Keratinocyte (primary cell): ENCODE results near the gene MYO1D. TPM values are rescaled to one million over a fixed set of nuclear protein-coding genes. Genes with fewer than 3 reads are reported as not detected.
"Not testable (repeated sequence)": the region's sequence is repeated elsewhere in the genome, so short reads cannot be mapped to it uniquely, and the experiment has no call there.

ENCODE experiments used
- DNase-seq: peaks from one replicate; pipeline ENCODE4 v3.0.0-alpha.2; 2011; ENCODE audit warnings: low read depth, missing footprints, low spot score
- FAIRE-seq: peaks from 2 replicates; lab custom pipeline; 2011; peaks lifted over from hg19 to GRCh38; lab: Jason Lieb, UNC
- H2AFZ ChIP-seq: 2 replicates; pipeline ENCODE4 v1.6.0; 2012; ENCODE audit warnings: low read length, control low read depth, inconsistent platforms; ENCODE audit not compliant: control insufficient read depth
- H3K27ac ChIP-seq: 2 replicates; pipeline ENCODE4 v1.5.1; 2011; ENCODE audit warnings: low read length; ENCODE audit not compliant: control insufficient read depth, insufficient read depth
- H3K27me3 ChIP-seq: 3 replicates; pipeline ENCODE4 v1.6.0; 2011; ENCODE audit warnings: low read length; ENCODE audit not compliant: control insufficient read depth, insufficient read depth; ENCODE audit errors: extremely low read depth
- H3K36me3 ChIP-seq, 2 experiments: 2 replicates in 1 of 2; 3 replicates in 1 of 2; pipeline ENCODE4 v1.5.1; 2011; ENCODE audit warnings: low read length in 2 of 2, mild to moderate bottlenecking in 1 of 2; ENCODE audit not compliant: control insufficient read depth in 2 of 2, insufficient read depth in 2 of 2; ENCODE audit errors: extremely low read depth in 1 of 2
- H3K4me1 ChIP-seq: 3 replicates; pipeline ENCODE4 v1.5.1; 2011; ENCODE audit warnings: low read length; ENCODE audit not compliant: control insufficient read depth, insufficient read depth; ENCODE audit errors: extremely low read depth
- H3K4me2 ChIP-seq: 3 replicates; pipeline ENCODE4 v1.6.0; 2011; ENCODE audit warnings: low read depth, low read length; ENCODE audit not compliant: control insufficient read depth, insufficient read depth; ENCODE audit errors: extremely low read depth
- H3K4me3 ChIP-seq, 3 experiments: fragments of 200-600 bp in 1 of 3; sonication (generic) in 1 of 3; 2 replicates in 2 of 3; 3 replicates in 1 of 3; pipeline ENCODE4 v1.5.1; 2011 to 2016; ENCODE audit warnings: low read length in 3 of 3, mild to moderate bottlenecking in 3 of 3, control low read depth in 2 of 3, inconsistent platforms in 1 of 3, low read depth in 1 of 3, mixed read lengths in 1 of 3, mixed run types in 1 of 3, moderate library complexity in 1 of 3; ENCODE audit not compliant: control insufficient read depth in 2 of 3, insufficient read depth in 2 of 3; ENCODE audit errors: extremely low read depth in 1 of 3
- H3K79me2 ChIP-seq: 2 replicates; pipeline ENCODE4 v1.6.0; 2012; ENCODE audit warnings: low read length; ENCODE audit not compliant: control insufficient read depth, insufficient read depth
- H3K9ac ChIP-seq: 3 replicates; pipeline ENCODE4 v1.6.0; 2011; ENCODE audit warnings: low read length; ENCODE audit not compliant: control insufficient read depth, insufficient read depth; ENCODE audit errors: extremely low read depth
- H3K9me1 ChIP-seq: 3 replicates; pipeline ENCODE4 v1.6.0; 2011; ENCODE audit warnings: low read length; ENCODE audit not compliant: control insufficient read depth, insufficient read depth; ENCODE audit errors: extremely low read depth
- H3K9me3 ChIP-seq: 2 replicates; pipeline ENCODE4 v1.5.1; 2012; ENCODE audit warnings: low read depth, low read length; ENCODE audit not compliant: control insufficient read depth
- H4K20me1 ChIP-seq: 3 replicates; pipeline ENCODE4 v1.6.0; 2011; ENCODE audit warnings: low read length; ENCODE audit not compliant: control insufficient read depth, insufficient read depth; ENCODE audit errors: extremely low read depth
- EZH2 ChIP-seq: IDR thresholded peaks from one replicate; pipeline ENCODE4 v1.6.1; 2012; ENCODE audit warnings: inconsistent platforms, mild to moderate bottlenecking, low read length, moderate library complexity
- dilution Hi-C: fragments of 300-500 bp; cut with MboI; formaldehyde crosslinking; loops from one replicate; pipeline ENCODE4 v1.7.0; 2020; ENCODE audit warnings: low sequenced_read_pairs; ENCODE audit not compliant: extremely low pct_ligation_motif_present
- polyA minus RNA-seq, 3 experiments: library from RNA; depleted of rRNA, polyadenylated mRNA; stranded (reverse); fragments of >200 nt; gene quantifications; 1 replicate in 1 of 3; 2 replicates in 1 of 3; 3 replicates in 1 of 3; pipeline ENCODE4 v1.2.3, GENCODE V29; 2011
- polyA plus RNA-seq, 5 experiments: library from polyadenylated mRNA; depleted of rRNA in 3 of 5; stranded (reverse) in 3 of 5; stranded (forward) in 1 of 5; unstranded in 1 of 5; fragments of >200 nt; gene quantifications; 1 replicate in 1 of 5; 2 replicates in 3 of 5; 3 replicates in 1 of 5; pipeline versions ENCODE4 v1.2.1 to v1.2.3, GENCODE V29; 2011 to 2012; ENCODE audit warnings: missing spikeins in 2 of 5, low read depth in 1 of 5, low replicate concordance in 1 of 5
- TF ChIP-seq, protein P1 (sequence below), 3 experiments: IDR thresholded peaks in 1 of 3; conservative IDR thresholded peaks in 1 of 3; optimal IDR thresholded peaks in 1 of 3; 2 replicates in 2 of 3; 3 replicates in 1 of 3; pipeline versions ENCODE3 to v1.5.1; 2011; ENCODE audit warnings: low read length in 3 of 3, mild to moderate bottlenecking in 3 of 3, moderate library complexity in 2 of 3, control low read depth in 1 of 3, inconsistent platforms in 1 of 3; ENCODE audit not compliant: insufficient read depth in 2 of 3; ENCODE audit errors: extremely low read depth in 1 of 3

Gene MYO1D
- polyA plus RNA-seq (29.9 to 51.2 TPM (median 33.7 TPM) in 3 replicates), polyA minus RNA-seq (58.4 to 79.1 TPM (median 69.4 TPM) in 3 replicates)
- 42.4 TPM for polyA plus RNA-seq (2011; ENCODE audit: low read depth)
- 40.7 and 67.2 TPM in 2 replicates for polyA plus RNA-seq (2011; cell fraction: cytosol; rRNA removed)
- polyA plus RNA-seq (2011; cell fraction: nucleus; rRNA removed) = 61.5 and 70.9 TPM in 2 replicates
- 35.7 and 37.8 TPM in 2 replicates for polyA plus RNA-seq (2012; ENCODE audit: low replicate concordance)
- 53.9 TPM for polyA minus RNA-seq (2011; cell fraction: cytosol; rRNA and poly(A)+ RNA removed)
- polyA minus RNA-seq (2011; cell fraction: nucleus; rRNA and poly(A)+ RNA removed) = 68.4 and 110 TPM in 2 replicates

GRCh38 chr17:32876417-32877163 lies at the start of gene MYO1D:
TSS of gene MYO1D (minus strand) at chr17:32877124. CDS start at chr17:32876872, 252 bp downstream.
- Histone ChIP-seq H3K9me3 (no peaks in the 10 kb centered on the region), H3K27me3 (no peaks in the 10 kb centered on the region), H2AFZ (peak within 1 kb of the TSS; percentile 98), H3K36me3 (peaks cover 0 to 3% of the 10 kb centered on the region in 2 experiments), H3K79me2 (peaks cover 29% of the 10 kb centered on the region), H3K4me3 (peak within 1 kb of the TSS; percentile 74 to 89 (median 82)), H3K9me1 (no peaks in the 10 kb centered on the region), H3K4me1 (peaks cover 24% of the 10 kb centered on the region), H3K9ac (peak within 1 kb of the TSS; percentile 87), H3K4me2 (peak within 1 kb of the TSS; percentile 96), H4K20me1 (peaks cover 4% of the 10 kb centered on the region), H3K27ac (peak within 1 kb of the TSS; percentile 72)
- FAIRE-seq (no peak), DNase-seq (no peak)
- dilution Hi-C loops = no loop called here
- TF ChIP-seq, protein P1, sequence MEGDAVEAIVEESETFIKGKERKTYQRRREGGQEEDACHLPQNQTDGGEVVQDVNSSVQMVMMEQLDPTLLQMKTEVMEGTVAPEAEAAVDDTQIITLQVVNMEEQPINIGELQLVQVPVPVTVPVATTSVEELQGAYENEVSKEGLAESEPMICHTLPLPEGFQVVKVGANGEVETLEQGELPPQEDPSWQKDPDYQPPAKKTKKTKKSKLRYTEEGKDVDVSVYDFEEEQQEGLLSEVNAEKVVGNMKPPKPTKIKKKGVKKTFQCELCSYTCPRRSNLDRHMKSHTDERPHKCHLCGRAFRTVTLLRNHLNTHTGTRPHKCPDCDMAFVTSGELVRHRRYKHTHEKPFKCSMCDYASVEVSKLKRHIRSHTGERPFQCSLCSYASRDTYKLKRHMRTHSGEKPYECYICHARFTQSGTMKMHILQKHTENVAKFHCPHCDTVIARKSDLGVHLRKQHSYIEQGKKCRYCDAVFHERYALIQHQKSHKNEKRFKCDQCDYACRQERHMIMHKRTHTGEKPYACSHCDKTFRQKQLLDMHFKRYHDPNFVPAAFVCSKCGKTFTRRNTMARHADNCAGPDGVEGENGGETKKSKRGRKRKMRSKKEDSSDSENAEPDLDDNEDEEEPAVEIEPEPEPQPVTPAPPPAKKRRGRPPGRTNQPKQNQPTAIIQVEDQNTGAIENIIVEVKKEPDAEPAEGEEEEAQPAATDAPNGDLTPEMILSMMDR (optimal IDR thresholded peaks at IDR 0.05 in 1 of 3, IDR thresholded peaks at IDR 0.05 in 1 of 3, conservative IDR thresholded peaks at IDR 0.05 in 1 of 3; ENCODE audit: extremely low read depth in 1 of 3, insufficient read depth in 2 of 3, low read length in 3 of 3) = peak; percentile 25 to 56 (median 45)
- no peak for TF ChIP-seq EZH2

DNA sequence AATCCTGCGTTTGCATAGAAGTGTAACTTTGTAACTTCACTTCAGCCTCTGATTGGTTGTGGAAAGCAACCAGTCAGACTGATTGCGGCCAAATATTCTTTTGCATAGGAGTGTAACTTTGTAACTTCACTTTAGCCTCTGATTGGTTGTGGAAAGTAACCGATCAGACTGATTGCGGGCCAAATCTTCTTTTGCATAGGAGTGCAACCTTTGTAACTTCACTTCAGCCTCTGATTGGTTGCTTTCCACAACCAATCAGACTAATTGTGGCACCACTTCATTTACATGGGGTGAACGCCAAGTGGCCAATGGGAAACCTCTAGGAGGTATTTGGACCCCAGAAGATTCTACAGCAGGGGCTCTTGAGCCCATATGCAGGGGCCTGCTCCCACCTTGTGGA lies 49.3 kb upstream of the MYO1D start:
- H2AFZ ChIP-seq = no peak overlapping the region
- no peak overlapping the region for H3K27ac ChIP-seq
- no peak overlapping the region for H3K4me3 ChIP-seq
- dilution Hi-C loops = no loop called here
- no peak for DNase-seq
- H3K4me2 ChIP-seq = no peak overlapping the region
- H3K27me3 ChIP-seq = no peaks in the 10 kb centered on the region
- no peaks in the 10 kb centered on the region for H3K36me3 ChIP-seq
- no peaks in the 10 kb centered on the region for H4K20me1 ChIP-seq
- no peak for FAIRE-seq
- H3K9me3 ChIP-seq = no peaks in the 10 kb centered on the region
- TF ChIP-seq EZH2 = no peak
- TF ChIP-seq, protein P1 (optimal IDR thresholded peaks at IDR 0.05 in 1 of 3, IDR thresholded peaks at IDR 0.05 in 1 of 3, conservative IDR thresholded peaks at IDR 0.05 in 1 of 3; ENCODE audit: extremely low read depth in 1 of 3, insufficient read depth in 2 of 3, low read length in 3 of 3) = no peak
- H3K4me1 ChIP-seq = peaks cover 15% of the 10 kb centered on the region
- no peak overlapping the region for H3K9ac ChIP-seq
- no peaks in the 10 kb centered on the region for H3K9me1 ChIP-seq
- H3K79me2 ChIP-seq = no peaks in the 10 kb centered on the region

DNA sequence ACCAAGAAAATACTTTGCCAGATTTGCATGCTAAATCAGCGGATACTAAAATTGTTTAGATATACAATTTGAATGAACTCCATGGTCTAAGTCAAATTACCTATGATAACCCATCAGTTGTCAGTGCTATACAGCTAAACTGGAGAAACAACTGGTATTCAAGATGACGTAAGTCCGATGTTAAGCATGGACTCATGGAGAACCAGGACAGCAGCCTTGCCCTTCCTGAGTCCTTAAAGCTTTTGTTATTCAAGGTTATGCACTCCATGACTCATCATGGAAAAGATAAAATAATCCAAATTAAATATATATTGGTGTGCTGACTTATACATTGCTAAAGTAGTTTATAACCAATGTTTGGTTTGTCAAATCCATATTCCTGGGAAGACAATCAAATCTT lies 47.0 kb upstream of the MYO1D start:
- H3K9me3 ChIP-seq, H2AFZ ChIP-seq, FAIRE-seq, H3K27ac ChIP-seq, H4K20me1 ChIP-seq, H3K36me3 ChIP-seq, H3K9me1 ChIP-seq, H3K4me3 ChIP-seq, H3K27me3 ChIP-seq, H3K9ac ChIP-seq, H3K79me2 ChIP-seq, H3K4me2 ChIP-seq, DNase-seq: not testable (repeated sequence)
- H3K4me1 ChIP-seq = peaks cover 10% of the 10 kb centered on the region
- dilution Hi-C loops = loop anchor here (25.0 kb wide), 1 partner anchor 137 kb away; no protein-coding TSS in a partner anchor
